HuH-7.5 (cell line): Measurements from ENCODE around the gene COQ5.

Source experiments
- DNase-seq: peaks from one replicate; pipeline ENCODE4 v3.0.0; 2011; ENCODE audit warnings: low spot score

COQ5 gene

GRCh38 chr12:120483621-120484020, 45.3 kb downstream of the COQ5 start:
- DNase-seq, result no peak

- DNase-seq, result no peak
Observed at GRCh38 chr12:120481022-120481767, 47.8 kb downstream of the COQ5 start.

DNA sequence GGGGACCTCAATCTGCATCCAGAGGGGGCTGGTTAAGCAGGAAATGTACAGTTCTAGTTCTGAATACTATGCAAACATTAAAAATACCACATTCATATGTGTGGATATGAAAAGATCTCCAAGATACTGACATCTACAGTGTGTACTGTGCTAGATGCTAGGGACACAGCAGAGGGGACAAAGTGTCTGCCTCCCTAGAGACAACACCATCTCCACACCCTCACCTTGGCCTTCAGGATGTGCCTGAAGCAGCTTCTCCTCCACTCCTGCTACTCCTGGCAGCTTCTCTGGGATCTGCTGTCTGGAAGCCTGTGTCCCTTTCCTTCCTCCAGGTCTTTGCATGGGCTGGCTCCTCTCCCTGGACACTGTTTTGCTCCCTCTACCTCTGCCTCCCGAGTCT, 48.7 kb downstream of the COQ5 start:
- no peak for DNase-seq

DNA sequence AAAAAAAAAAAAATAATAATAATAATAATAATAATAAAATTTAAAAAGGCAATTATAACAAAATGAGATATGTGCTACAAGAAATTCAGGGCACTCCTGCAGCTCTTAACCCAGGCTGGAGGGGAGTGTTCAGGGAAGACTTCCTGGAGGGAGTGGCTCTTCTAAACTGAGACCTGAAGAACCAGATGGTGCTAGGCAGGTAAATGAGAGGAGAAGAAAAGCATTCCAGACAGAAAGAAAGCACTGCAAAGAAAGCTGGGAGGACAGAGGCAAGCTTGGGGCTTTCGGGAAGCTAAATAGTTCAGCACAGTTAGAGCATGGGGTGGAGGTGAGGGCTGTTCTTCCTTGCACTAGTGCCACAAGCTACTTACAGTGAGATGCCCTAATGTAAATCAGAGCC, 49.5 kb downstream of the COQ5 start:
- no peak for DNase-seq

GRCh38 chr12:120475643-120476042, 53.3 kb downstream of the COQ5 start:
- DNase-seq, result no peak

DNA sequence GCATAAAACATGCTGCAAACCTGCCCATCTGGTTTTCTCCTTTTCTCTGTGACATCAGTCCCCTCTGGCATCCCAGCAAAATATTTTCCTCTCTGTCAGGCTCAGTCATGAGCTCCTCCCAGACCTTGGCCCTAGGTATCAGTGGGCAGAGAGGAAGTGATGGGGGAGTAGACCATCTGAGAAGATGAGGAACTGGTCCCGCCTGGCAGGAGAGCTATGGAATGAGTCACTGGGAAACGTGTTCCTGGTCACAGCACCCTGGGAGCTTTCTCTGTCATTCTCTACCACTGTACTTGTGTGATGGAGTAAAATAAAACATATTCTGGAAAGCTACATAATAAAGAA, 54.4 kb downstream of the COQ5 start:
- DNase-seq, result peak; percentile 18

DNA sequence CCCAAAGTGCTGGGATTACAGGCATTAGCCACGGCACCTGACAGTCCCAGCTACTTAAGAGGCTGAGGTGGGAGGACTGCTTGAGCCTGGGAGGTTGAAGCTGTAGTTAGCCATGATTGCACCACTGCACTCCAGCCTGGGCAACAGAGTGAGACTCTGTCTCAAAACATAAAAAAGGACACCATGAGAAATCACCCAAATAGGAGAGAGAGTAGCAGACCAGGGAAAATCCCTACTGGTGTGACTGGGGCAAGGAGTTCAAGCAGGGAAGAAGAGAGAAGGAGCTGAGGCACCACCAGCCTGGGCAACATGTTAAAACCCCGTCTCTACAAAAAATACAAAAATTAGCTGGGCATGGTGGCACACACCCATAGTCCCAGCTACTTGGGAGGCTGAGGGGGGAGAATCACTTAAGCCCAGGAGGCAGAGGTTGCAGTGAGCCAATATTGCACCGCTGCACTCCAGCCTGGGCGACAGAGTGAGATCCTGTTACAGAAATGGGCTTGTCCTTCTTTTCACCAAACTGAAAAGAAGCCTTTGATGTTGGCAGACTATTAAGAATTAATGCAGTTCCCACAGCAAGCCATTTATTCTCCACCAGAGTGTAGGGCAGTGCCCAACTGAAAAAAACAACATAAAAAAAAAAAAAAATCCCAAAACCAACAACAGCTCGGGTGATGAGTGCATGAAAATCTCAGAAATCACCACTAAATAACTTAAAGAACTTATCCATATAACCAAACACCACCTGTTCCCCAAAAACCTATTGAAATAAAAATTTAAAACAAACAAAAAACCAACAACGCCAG, 54.9 kb downstream of the COQ5 start:
- DNase-seq, result no peak

DNA sequence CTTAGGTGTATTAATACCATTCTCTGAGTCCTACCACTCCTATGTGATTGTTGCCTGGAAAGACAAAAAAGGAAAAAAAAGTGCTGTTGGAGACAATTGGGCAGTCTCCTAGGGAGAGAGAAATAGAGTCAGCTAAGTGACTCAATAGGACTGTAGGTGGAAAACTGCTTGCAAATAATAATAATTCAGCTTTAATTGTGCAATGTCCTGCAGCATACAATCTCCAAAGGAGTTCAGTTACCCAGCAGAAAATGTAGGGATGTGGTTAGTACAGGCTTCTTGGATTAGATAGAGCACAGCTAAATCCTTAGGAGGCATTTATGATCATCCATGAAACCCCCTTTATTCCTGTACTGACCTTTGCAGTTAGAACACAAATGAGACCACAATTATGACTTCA, 56.4 kb downstream of the COQ5 start:
- DNase-seq, result no peak

- DNase-seq, result peak; percentile 23
Observed at GRCh38 chr12:120470150-120470784, 58.7 kb downstream of the COQ5 start.

- peak; percentile 92 for DNase-seq
Observed at GRCh38 chr12:120469450-120470149, 59.4 kb downstream of the COQ5 start, which contains the start of gene SRSF9. Gene SRSF9, minus strand, starts transcription at chr12:120469748. Its CDS starts 139 bp downstream, at chr12:120469609.

- peak; percentile 28 for DNase-seq
Observed at GRCh38 chr12:120468821-120469449, 60.0 kb downstream of the COQ5 start.

DNA sequence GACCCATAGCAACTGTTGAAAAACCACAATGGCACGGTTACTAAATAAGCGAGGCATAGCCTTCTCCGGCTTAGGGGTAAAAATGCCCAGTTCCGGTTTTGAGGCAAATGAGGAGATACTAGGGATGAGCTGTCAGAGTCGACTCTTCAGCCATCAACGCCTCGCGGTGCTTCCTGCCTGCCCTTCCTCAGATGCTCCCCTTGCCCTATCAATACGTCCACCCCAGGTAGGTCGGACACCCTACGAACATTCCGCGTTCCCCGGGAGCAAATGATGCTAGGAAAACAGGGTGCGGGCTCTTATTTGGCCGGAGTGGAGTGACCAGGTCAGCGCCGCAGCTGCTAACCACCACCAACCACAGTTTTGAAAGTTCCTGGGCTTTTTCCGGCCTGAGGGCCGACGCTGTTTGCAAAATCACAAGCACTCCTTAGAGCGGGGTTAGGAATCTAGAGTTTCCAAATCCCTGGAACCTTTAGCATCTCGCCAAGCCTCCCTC, 60.6 kb downstream of the COQ5 start:
- DNase-seq, result peak; percentile 10

DNA sequence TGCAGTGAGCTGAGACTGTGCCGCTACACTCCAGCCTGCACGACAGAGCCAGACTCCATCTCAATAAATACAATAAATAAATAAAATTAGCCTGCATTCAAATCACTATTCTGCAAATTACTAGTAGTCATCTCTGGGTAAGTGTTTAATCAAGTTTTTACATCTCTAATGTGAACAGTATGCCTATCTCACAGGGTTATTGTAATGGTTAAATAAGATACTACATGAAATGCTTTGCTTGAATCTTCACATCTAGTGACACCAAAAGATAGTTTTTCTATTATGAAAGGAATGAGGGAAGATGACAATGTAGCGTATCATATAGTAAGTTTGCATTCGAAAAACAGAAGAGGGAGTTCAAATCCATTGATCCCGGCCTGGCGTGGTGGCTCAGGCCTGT, 61.5 kb downstream of the COQ5 start:
- DNase-seq, result no peak

GRCh38 chr12:120466560-120467315, 62.2 kb downstream of the COQ5 start:
- no peak for DNase-seq

- no peak for DNase-seq
Observed at GRCh38 chr12:120465756-120466155, 63.2 kb downstream of the COQ5 start.

GRCh38 chr12:120463712-120464111, 65.2 kb downstream of the COQ5 start:
- no peak for DNase-seq

DNA sequence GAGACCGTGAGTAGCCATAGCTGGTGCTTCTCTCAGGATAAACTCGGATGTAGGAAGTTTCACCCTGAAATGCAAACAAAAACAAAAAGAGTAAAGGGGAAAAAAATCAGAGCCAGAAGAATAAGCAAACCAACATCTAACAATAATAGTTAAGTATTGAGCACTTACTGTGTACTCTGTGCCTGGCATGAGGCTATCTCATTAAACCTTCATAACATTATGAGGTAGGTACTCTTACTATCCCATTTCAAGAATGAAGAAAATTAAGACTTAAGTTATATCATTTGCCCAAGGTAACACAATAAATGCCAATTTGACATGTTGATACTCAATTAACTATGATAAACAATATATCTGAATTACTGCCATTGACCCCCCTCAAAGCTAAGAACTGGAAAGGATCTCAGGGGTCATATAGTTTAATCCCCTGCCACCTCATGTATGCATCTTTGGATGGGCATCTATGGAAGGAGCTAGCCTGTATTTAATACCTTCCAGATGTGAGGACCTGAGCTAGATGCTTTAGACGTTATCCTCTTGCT, 66.8 kb downstream of the COQ5 start:
- no peak for DNase-seq

DNA sequence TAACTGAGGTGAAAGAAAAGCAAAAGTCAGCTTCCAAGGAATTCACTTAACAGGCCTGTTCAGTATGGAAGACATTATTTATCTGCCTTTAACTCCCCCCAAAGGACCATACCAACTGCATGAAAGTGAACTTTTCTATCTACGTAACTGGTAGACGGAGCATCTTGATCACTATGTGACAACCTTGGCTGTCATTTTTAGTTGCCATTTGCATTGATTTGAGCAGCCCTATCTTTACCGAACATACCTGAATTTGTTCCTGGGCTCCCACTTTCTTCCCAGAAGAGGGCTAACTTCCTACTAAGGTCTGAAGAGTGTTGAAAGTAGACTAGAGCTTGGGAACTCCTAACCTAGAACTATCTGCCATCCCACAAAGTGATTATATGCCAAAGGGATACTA, 68.8 kb downstream of the COQ5 start:
- no peak for DNase-seq

DNA sequence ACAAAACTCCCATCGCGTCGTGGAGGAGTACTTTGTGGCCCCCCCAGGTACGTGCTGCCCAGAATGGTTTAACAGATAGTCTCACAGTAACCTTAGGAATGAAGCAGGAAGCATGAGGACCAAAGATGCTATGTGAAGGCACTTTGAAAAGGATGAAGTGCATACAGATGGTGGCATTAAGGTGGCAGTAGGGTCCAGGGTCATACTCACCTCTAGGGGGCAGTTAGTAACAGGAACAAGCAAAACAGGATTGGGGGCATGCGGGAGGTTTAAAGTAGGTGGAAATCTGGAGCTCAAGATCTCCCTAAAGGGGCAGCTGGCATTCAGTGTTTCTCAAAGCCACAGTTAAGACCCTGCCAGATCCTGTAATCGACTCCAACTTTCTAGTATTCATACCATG, 71.8 kb downstream of the COQ5 start:
- peak; percentile 22 for DNase-seq

DNA sequence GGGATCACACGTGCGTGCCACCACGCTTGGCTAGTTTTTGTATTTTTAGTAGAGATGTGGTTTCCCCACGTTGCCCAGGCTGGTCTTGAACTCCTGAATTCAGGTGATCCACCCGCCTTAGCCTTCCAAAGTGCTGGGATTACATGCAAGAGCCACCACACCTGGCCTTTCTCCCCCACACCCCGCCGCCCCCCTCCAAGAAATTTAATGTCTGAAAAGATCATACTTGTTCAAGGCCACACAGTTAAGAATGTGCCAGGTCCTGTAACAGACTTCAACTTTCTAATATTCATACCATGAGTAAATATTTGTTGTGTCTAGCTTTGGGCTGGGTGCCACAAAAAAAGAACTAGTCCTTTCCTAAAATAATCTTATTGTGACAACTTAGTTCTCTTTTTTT, 73.7 kb downstream of the COQ5 start:
- DNase-seq, result no peak

- DNase-seq, result peak; percentile 20
Observed at GRCh38 chr12:120453977-120454376, 75.0 kb downstream of the COQ5 start.
